Measurements from ENCODE around the gene HSD17B8. TPM values are rescaled to one million over a fixed set of nuclear protein-coding genes. Genes with fewer than 3 reads are reported as not detected.
A peak's percentile ranks its signal among the peaks of the same experiment; 100 is the strongest.

HSD17B8 gene
- total RNA-seq, 1 experiment from 2014 or later, result 4.2 TPM

DNA sequence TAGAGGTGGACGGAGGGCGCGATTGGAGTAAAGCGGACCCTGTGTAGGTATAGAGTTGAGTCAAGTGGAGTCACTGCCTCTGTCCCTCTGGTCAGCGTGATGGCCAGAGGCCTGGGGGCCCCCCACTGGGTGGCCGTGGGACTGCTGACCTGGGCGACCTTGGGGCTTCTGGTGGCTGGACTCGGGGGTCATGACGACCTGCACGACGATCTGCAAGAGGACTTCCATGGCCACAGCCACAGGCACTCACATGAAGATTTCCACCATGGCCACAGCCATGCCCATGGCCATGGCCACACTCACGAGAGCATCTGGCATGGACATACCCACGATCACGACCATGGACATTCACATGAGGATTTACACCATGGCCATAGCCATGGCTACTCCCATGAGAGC is 3.3 kb upstream of the HSD17B8 start:
- TSS peak; percentile 77 for BruUV-seq (replicated peaks)
- peak overlapping the region; percentile 97 for H3K4me3 ChIP-seq (ENCODE audit: low read length)
- H3K9me3 ChIP-seq (ENCODE audit: low read length), result no peaks in the 10 kb centered on the region
- peaks cover 63% of the 10 kb centered on the region for H3K79me2 ChIP-seq (ENCODE audit: low read length)
- H3K27ac ChIP-seq (ENCODE audit: low read length), result peak overlapping the region; percentile 92
- H4K20me1 ChIP-seq (ENCODE audit: low read length), result peaks cover 5% of the 10 kb centered on the region; the same call in 1 of the 2 replicates
- CTCF ChIA-PET, result no interaction called here
- H3K4me2 ChIP-seq (ENCODE audit: low read length), result peak overlapping the region; percentile 99
- POLR2A ChIA-PET (ENCODE audit: unreplicated experiment), result no interaction called here
- intact Hi-C loops (cut with micrococcal nuclease), result loop anchor here (10.0 kb wide), 2 partner anchors 74 to 214 kb away; partner anchors contain the start of genes B3GALT4, CUTA, PHF1 and RPS18
- H2AFZ ChIP-seq (ENCODE audit: low read length), result peak overlapping the region; percentile 99
- ATAC-seq (no peak), DNase-seq (no peak)
- peaks cover 39% of the 10 kb centered on the region for H3K4me1 ChIP-seq (ENCODE audit: insufficient read depth, low read length)
- H3F3A ChIP-seq (ENCODE audit: low read length, unreplicated experiment), result no peaks in the 10 kb centered on the region
- H3K9me2 ChIP-seq (replicated peaks; ENCODE audit: low read length), result no peaks in the 10 kb centered on the region
- TF ChIP-seq EZH2 (IDR thresholded peaks at IDR 0.05; ENCODE audit: low read length, unreplicated experiment) (no peak), EZH2phosphoT487 (IDR thresholded peaks at IDR 0.05; ENCODE audit: borderline replicate concordance, low read length) (no peak)
- TF ChIP-seq, protein P1, sequence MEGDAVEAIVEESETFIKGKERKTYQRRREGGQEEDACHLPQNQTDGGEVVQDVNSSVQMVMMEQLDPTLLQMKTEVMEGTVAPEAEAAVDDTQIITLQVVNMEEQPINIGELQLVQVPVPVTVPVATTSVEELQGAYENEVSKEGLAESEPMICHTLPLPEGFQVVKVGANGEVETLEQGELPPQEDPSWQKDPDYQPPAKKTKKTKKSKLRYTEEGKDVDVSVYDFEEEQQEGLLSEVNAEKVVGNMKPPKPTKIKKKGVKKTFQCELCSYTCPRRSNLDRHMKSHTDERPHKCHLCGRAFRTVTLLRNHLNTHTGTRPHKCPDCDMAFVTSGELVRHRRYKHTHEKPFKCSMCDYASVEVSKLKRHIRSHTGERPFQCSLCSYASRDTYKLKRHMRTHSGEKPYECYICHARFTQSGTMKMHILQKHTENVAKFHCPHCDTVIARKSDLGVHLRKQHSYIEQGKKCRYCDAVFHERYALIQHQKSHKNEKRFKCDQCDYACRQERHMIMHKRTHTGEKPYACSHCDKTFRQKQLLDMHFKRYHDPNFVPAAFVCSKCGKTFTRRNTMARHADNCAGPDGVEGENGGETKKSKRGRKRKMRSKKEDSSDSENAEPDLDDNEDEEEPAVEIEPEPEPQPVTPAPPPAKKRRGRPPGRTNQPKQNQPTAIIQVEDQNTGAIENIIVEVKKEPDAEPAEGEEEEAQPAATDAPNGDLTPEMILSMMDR (conservative IDR thresholded peaks at IDR 0.05; ENCODE audit: low read depth, low read length), result no peak
- H3K9ac ChIP-seq (ENCODE audit: low read length), result peak overlapping the region; percentile 98
- H3K36me3 ChIP-seq (ENCODE audit: low read depth, low read length), result peaks cover 26% of the 10 kb centered on the region
- no peaks in the 10 kb centered on the region for H3K27me3 ChIP-seq (ENCODE audit: low read length)

DNA sequence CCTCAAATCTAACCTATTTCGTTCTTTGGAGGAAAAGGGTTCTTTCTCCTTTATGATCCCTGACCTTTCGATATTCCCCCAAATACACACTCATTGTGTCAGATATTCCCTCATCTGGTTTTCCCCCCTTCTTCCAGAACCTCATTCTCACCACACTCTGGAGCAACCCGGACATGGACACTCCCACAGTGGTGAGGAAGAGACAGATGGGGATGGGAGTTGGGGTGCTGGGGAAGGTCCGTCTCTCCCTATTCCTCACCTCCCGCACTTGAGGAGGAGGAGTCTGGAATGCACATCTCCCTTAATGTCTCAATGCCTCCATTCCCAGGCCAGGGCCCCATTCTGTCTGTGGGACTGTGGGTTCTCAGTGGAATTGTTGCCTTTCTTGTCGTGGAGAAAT is 2.5 kb upstream of the HSD17B8 start:
- no peak for ATAC-seq
- peak overlapping the region; percentile 97 for H3K4me3 ChIP-seq (ENCODE audit: low read length)

DNA sequence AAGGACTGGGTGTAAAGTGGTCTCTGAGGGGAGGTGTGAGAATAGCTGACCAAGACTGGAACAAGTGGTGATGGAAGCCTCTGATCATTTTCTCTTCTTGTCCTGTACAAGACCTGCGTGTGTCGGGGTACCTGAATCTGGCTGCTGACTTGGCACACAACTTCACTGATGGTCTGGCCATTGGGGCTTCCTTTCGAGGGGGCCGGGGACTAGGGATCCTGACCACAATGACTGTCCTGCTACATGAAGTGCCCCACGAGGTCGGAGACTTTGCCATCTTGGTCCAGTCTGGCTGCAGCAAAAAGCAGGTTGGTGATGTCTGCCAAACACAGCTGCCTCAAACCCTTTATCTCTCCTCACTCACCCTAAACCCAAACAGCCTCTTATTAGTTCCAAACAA is 1.7 kb upstream of the HSD17B8 start:
- H3F3A ChIP-seq (ENCODE audit: low read length, unreplicated experiment), result no peaks in the 10 kb centered on the region
- H2AFZ ChIP-seq (ENCODE audit: low read length), result no peak overlapping the region
- H3K4me3 ChIP-seq (ENCODE audit: low read length), result peak overlapping the region; percentile 97
- H3K4me1 ChIP-seq (ENCODE audit: insufficient read depth, low read length), result peaks cover 53% of the 10 kb centered on the region
- TF ChIP-seq EZH2 (IDR thresholded peaks at IDR 0.05; ENCODE audit: low read length, unreplicated experiment) (no peak), EZH2phosphoT487 (IDR thresholded peaks at IDR 0.05; ENCODE audit: borderline replicate concordance, low read length) (no peak)
- TF ChIP-seq, protein P1 (conservative IDR thresholded peaks at IDR 0.05; ENCODE audit: low read depth, low read length), result no peak
- peaks cover 58% of the 10 kb centered on the region for H3K79me2 ChIP-seq (ENCODE audit: low read length)
- H4K20me1 ChIP-seq (ENCODE audit: low read length), result peaks cover 5% of the 10 kb centered on the region; the same call in 1 of the 2 replicates
- BruUV-seq (replicated peaks), result no TSS peak
- intact Hi-C loops (cut with micrococcal nuclease), result loop anchor here (10.0 kb wide), 2 partner anchors 72 to 212 kb away; partner anchors contain the start of genes B3GALT4, CUTA, PHF1 and RPS18
- ChIA-PET CTCF (no interaction called here), POLR2A (ENCODE audit: unreplicated experiment) (no interaction called here)
- no peaks in the 10 kb centered on the region for H3K27me3 ChIP-seq (ENCODE audit: low read length)
- H3K9me2 ChIP-seq (replicated peaks; ENCODE audit: low read length), result no peaks in the 10 kb centered on the region
- no peak overlapping the region for H3K9ac ChIP-seq (ENCODE audit: low read length)
- H3K27ac ChIP-seq (ENCODE audit: low read length), result no peak overlapping the region
- DNase-seq, result no peak
- no peaks in the 10 kb centered on the region for H3K9me3 ChIP-seq (ENCODE audit: low read length)
- H3K36me3 ChIP-seq (ENCODE audit: low read depth, low read length), result peaks cover 21% of the 10 kb centered on the region
- no peak for ATAC-seq
- peak overlapping the region; percentile 99 for H3K4me2 ChIP-seq (ENCODE audit: low read length)

More for the DNA sequence above, 2.5 kb upstream of the HSD17B8 start:
- H4K20me1 ChIP-seq (ENCODE audit: low read length), result peaks cover 5% of the 10 kb centered on the region; the same call in 1 of the 2 replicates
- peak overlapping the region; percentile 98 for H3K9ac ChIP-seq (ENCODE audit: low read length)
- CTCF ChIA-PET, result no interaction called here
- TF ChIP-seq, protein P1 (conservative IDR thresholded peaks at IDR 0.05; ENCODE audit: low read depth, low read length), result no peak
- TF ChIP-seq EZH2 (IDR thresholded peaks at IDR 0.05; ENCODE audit: low read length, unreplicated experiment) (no peak), EZH2phosphoT487 (IDR thresholded peaks at IDR 0.05; ENCODE audit: borderline replicate concordance, low read length) (no peak)
- POLR2A ChIA-PET (ENCODE audit: unreplicated experiment), result no interaction called here
- H3K27me3 ChIP-seq (ENCODE audit: low read length), result no peaks in the 10 kb centered on the region
- H2AFZ ChIP-seq (ENCODE audit: low read length), result no peak overlapping the region
- no peak overlapping the region for H3K27ac ChIP-seq (ENCODE audit: low read length)
- no peaks in the 10 kb centered on the region for H3K9me2 ChIP-seq (replicated peaks; ENCODE audit: low read length)
- H3K79me2 ChIP-seq (ENCODE audit: low read length), result peaks cover 62% of the 10 kb centered on the region
- no peaks in the 10 kb centered on the region for H3K9me3 ChIP-seq (ENCODE audit: low read length)
- BruUV-seq (replicated peaks), result no TSS peak
- peaks cover 47% of the 10 kb centered on the region for H3K4me1 ChIP-seq (ENCODE audit: insufficient read depth, low read length)
- intact Hi-C loops (cut with micrococcal nuclease), result loop anchor here (10.0 kb wide), 2 partner anchors 73 to 213 kb away; partner anchors contain the start of genes B3GALT4, CUTA, PHF1 and RPS18
- H3K36me3 ChIP-seq (ENCODE audit: low read depth, low read length), result peaks cover 24% of the 10 kb centered on the region
- H3K4me2 ChIP-seq (ENCODE audit: low read length), result peak overlapping the region; percentile 99
- no peak for DNase-seq
- no peaks in the 10 kb centered on the region for H3F3A ChIP-seq (ENCODE audit: low read length, unreplicated experiment)

Data from PC-3 (cell line).